Kidney tubule cell (primary cell): ENCODE results near the gene ZNRF1.
"Not testable (repeated sequence)": the region's sequence is repeated elsewhere in the genome, so short reads cannot be mapped to it uniquely, and the experiment has no call there.

Experiments
- DNase-seq: peaks from one replicate; pipeline ENCODE4 v3.0.0-alpha.2; 2018; ENCODE audit warnings: low spot score

ZNRF1 gene

GRCh38 chr16:74998481-74999218 lies at the start of gene ZNRF1:
Gene ZNRF1 (plus strand): TSS chr16:74999024. CDS start chr16:74999672, 648 bp downstream.
- DNase-seq = peak; percentile 80

- DNase-seq = no peak
Measured at GRCh38 chr16:74949309-74949708, 49.5 kb upstream of the ZNRF1 start.

- DNase-seq = peak; percentile 56
Measured at GRCh38 chr16:74950511-74950910, 48.3 kb upstream of the ZNRF1 start.

- DNase-seq = no peak
Measured at GRCh38 chr16:74951206-74951605, 47.6 kb upstream of the ZNRF1 start.

GRCh38 chr16:74951681-74952080 lies 47.1 kb upstream of the ZNRF1 start:
- peak; percentile 28 for DNase-seq

- DNase-seq = no peak
Measured at GRCh38 chr16:74954763-74955162, 44.1 kb upstream of the ZNRF1 start.

- no peak for DNase-seq
Measured at GRCh38 chr16:74973304-74973703, 25.5 kb upstream of the ZNRF1 start.

- DNase-seq = no peak
Measured at GRCh38 chr16:74975591-74975990, 23.2 kb upstream of the ZNRF1 start.

- peak; percentile 26 for DNase-seq
Measured at GRCh38 chr16:74982256-74982655, 16.6 kb upstream of the ZNRF1 start.

- no peak for DNase-seq
Measured at GRCh38 chr16:74984194-74984528, 14.7 kb upstream of the ZNRF1 start.

- peak; percentile 99 for DNase-seq
Measured at GRCh38 chr16:74984529-74985296, 14.1 kb upstream of the ZNRF1 start, which contains the start of gene WDR59. Gene WDR59 (minus strand): TSS chr16:74985123. CDS start chr16:74985017, 106 bp downstream.

GRCh38 chr16:74987027-74987681 lies 11.7 kb upstream of the ZNRF1 start:
- no peak for DNase-seq

GRCh38 chr16:74989864-74990263 lies 9.0 kb upstream of the ZNRF1 start:
- not testable (repeated sequence) for DNase-seq

GRCh38 chr16:74990832-74991231 lies 8.0 kb upstream of the ZNRF1 start:
- no peak for DNase-seq

GRCh38 chr16:74991268-74991592 lies 7.6 kb upstream of the ZNRF1 start:
- no peak for DNase-seq

GRCh38 chr16:74991593-74992403 lies 7.0 kb upstream of the ZNRF1 start:
- DNase-seq = peak; percentile 22

GRCh38 chr16:74995986-74996385 lies 2.8 kb upstream of the ZNRF1 start:
- DNase-seq = no peak

- DNase-seq = no peak
Measured at GRCh38 chr16:74997042-74997491, 1.8 kb upstream of the ZNRF1 start.

GRCh38 chr16:74999219-74999608 lies 390 bp downstream of the ZNRF1 start:
- DNase-seq = peak; percentile 22

- peak; percentile 54 for DNase-seq
Measured at GRCh38 chr16:74999609-75000480, 1.0 kb downstream of the ZNRF1 start.

- peak; percentile 53 for DNase-seq
Measured at GRCh38 chr16:75000481-75001081, 1.8 kb downstream of the ZNRF1 start.
